ENCODE measurements around the gene PPM1N. TPM values are rescaled to one million over a fixed set of nuclear protein-coding genes. Genes with fewer than 3 reads are reported as not detected.

Gene PPM1N
- total RNA-seq, 1 donor from 2014 or later: 0.52 TPM

- Mint-ChIP-seq H3K27me3 (ENCODE audit: low read depth) (no peaks in the 10 kb centered on the region), H3K4me1 (ENCODE audit: low read depth) (peaks cover 3% of the 10 kb centered on the region), H3K36me3 (ENCODE audit: low read depth) (no peaks in the 10 kb centered on the region), H3K9me3 (ENCODE audit: low read depth) (no peaks in the 10 kb centered on the region), H3K4me3 (ENCODE audit: unreplicated experiment) (no peak overlapping the region), H3K27ac (ENCODE audit: unreplicated experiment) (no peak overlapping the region)
- no peak for TF ChIP-seq CTCF (IDR thresholded peaks at IDR 0.05)
- no peak for DNase-seq (ENCODE audit: low spot score)
Observed at GRCh38 chr19:45547211-45547770, 49.0 kb downstream of the PPM1N start.

- H3K4me1 Mint-ChIP-seq (ENCODE audit: low read depth): peaks cover 3% of the 10 kb centered on the region
- no peak overlapping the region for H3K27ac Mint-ChIP-seq (ENCODE audit: unreplicated experiment)
- no peak for TF ChIP-seq CTCF (IDR thresholded peaks at IDR 0.05)
- H3K4me3 Mint-ChIP-seq (ENCODE audit: unreplicated experiment): no peak overlapping the region
- H3K9me3 Mint-ChIP-seq (ENCODE audit: low read depth): no peaks in the 10 kb centered on the region
- DNase-seq (ENCODE audit: low spot score): no peak
- peaks cover 2% of the 10 kb centered on the region for H3K36me3 Mint-ChIP-seq (ENCODE audit: low read depth)
- no peaks in the 10 kb centered on the region for H3K27me3 Mint-ChIP-seq (ENCODE audit: low read depth)
Observed at GRCh38 chr19:45547965-45548609, 49.8 kb downstream of the PPM1N start.

Other genes with a start within 250 kb of the PPM1N start
- 36.5 to 54.7 TPM (median 46.3 TPM) in 3 replicates for gene MARK4, start 247.2 kb upstream of the PPM1N start, total RNA-seq
- gene CKM, start 175.6 kb upstream of the PPM1N start, total RNA-seq: not detected in 3 replicates
- 0.22 TPM in 1 of 3 replicates, not detected in the others for gene KLC3, start 157.7 kb upstream of the PPM1N start, total RNA-seq
- gene ERCC2, start 127.9 kb upstream of the PPM1N start, total RNA-seq: 29.6 to 38.0 TPM (median 32.5 TPM) in 3 replicates
- gene PPP1R13L, start 93.4 kb upstream of the PPM1N start, total RNA-seq: 67.2 to 111 TPM (median 110 TPM) in 3 replicates
- 7.3 to 10.4 TPM (median 9.6 TPM) in 3 replicates for gene POLR1G, start 91.8 kb upstream of the PPM1N start, total RNA-seq
- gene ERCC1, start 74.5 kb upstream of the PPM1N start, total RNA-seq: 72.4 to 93.1 TPM (median 77.9 TPM) in 3 replicates
- 25.5 to 50.9 TPM (median 43.8 TPM) in 3 replicates for gene FOSB, start 30.4 kb upstream of the PPM1N start, total RNA-seq
- gene RTN2, start 1.4 kb upstream of the PPM1N start, total RNA-seq: 11.5 to 16.0 TPM (median 13.7 TPM) in 3 replicates
- gene VASP, start 9.0 kb downstream of the PPM1N start, total RNA-seq: 65.6 to 145 TPM (median 142 TPM) in 3 replicates
- 14.8 to 19.8 TPM (median 14.8 TPM) in 3 replicates for gene OPA3, start 86.4 kb downstream of the PPM1N start, total RNA-seq
- gene GPR4, start 103.8 kb downstream of the PPM1N start, total RNA-seq: not detected in 3 replicates
- 20.5 to 28.3 TPM (median 22.4 TPM) in 3 replicates for gene EML2, start 141.0 kb downstream of the PPM1N start, total RNA-seq
- gene GIPR, start 169.8 kb downstream of the PPM1N start, total RNA-seq: 0.41 to 2.4 TPM (median 1.3 TPM) in 3 replicates
- 310 to 361 TPM (median 314 TPM) in 3 replicates for gene SNRPD2, start 193.5 kb downstream of the PPM1N start, total RNA-seq
- 11.9 to 13.7 TPM (median 13.4 TPM) in 3 replicates for gene QPCTL, start 194.2 kb downstream of the PPM1N start, total RNA-seq
- gene FBXO46, start 232.5 kb downstream of the PPM1N start, total RNA-seq: 12.7 to 14.8 TPM (median 14.3 TPM) in 3 replicates
- gene MEIOSIN, start 235.0 kb downstream of the PPM1N start, total RNA-seq: not detected in 3 replicates

Data from chondrocyte (in vitro differentiated cells).